Measurements from ENCODE around the gene BICD1.

- TF ChIP-seq CTCF (IDR thresholded peaks at IDR 0.05) (no peak), EZH2 (IDR thresholded peaks at IDR 0.05; ENCODE audit: borderline replicate concordance, insufficient read depth, low read depth, low read length, poor library complexity, severe bottlenecking) (no peak)
Measured at GRCh38 chr12:32080435-32080834, 26.2 kb upstream of the BICD1 start.
